ENCODE measurements around the gene RPP25L. TPM values are rescaled to one million over a fixed set of nuclear protein-coding genes. Genes with fewer than 3 reads are reported as not detected.

Gene RPP25L
- total RNA-seq, 1 experiment from 2014 or later, result 17.2 TPM

DNA sequence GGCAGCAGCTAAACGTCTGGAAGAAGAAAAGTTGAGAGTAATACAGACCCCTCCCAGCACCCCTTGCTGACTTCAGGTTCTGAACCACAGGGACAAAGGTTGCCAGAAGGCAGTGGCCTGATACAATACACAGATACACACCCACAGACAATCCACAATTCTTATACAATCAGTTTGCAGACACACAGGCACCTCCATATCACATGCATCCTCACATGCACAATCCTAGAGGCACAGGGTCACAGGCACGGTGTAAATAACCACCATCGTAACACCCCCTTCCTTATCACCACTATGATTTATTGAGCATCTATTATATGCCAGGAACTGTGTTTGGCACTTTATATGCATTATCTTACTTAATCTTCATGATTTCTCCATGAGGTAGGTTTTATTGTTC, 30.6 kb downstream of the RPP25L start:
- WGBS (ENCODE audit: extremely low coverage, insufficient read length, low lambda C conversion rate), result no CpG with 5 or more reads among the region's 3 CpGs
- H3K4me2 ChIP-seq (ENCODE audit: insufficient read depth, insufficient read length, low read length), result no peak overlapping the region
- no peak overlapping the region for H4K8ac ChIP-seq (replicated peaks; ENCODE audit: insufficient read length, low read depth, low read length)
- no peak overlapping the region for H3T11ph ChIP-seq (ENCODE audit: low read length)
- no peak overlapping the region for H2BK5ac ChIP-seq (ENCODE audit: insufficient read length, low read length)
- no peak for DNase-seq
- no peak overlapping the region for H3K4ac ChIP-seq (ENCODE audit: low read depth, low read length)
- H2BK12ac ChIP-seq (ENCODE audit: insufficient read length, low read depth, low read length), result no peak overlapping the region
- H2AK5ac ChIP-seq (ENCODE audit: insufficient read length, low read length), result no peak overlapping the region
- no peak overlapping the region for H4K91ac ChIP-seq (ENCODE audit: insufficient read length, low read depth, low read length)
- H3K14ac ChIP-seq (ENCODE audit: insufficient read depth, low read length), result no peak overlapping the region
- no peak overlapping the region for H3K9ac ChIP-seq (ENCODE audit: extremely low read depth, insufficient read length, low read length)
- TF ChIP-seq CTCF (conservative IDR thresholded peaks at IDR 0.05), result no peak
- no peak overlapping the region for H2BK20ac ChIP-seq (ENCODE audit: low read depth, low read length, poor library complexity, severe bottlenecking)
- H3K27me3 ChIP-seq (ENCODE audit: insufficient read depth, low read length), result peaks cover 42% of the 10 kb centered on the region
- no peak overlapping the region for H3K56ac ChIP-seq (ENCODE audit: insufficient read length, low read depth, low read length)
- peaks cover 97% of the 10 kb centered on the region for H3K27me3 Mint-ChIP-seq (ENCODE audit: low read depth)
- H3K4me1 ChIP-seq (ENCODE audit: insufficient read depth, low read length), result peaks cover 20% of the 10 kb centered on the region
- no peaks in the 10 kb centered on the region for H3K9me3 ChIP-seq (ENCODE audit: control insufficient read depth, low read depth, low read length)
- no peak overlapping the region for H2BK15ac ChIP-seq (ENCODE audit: low read depth, low read length)
- no peaks in the 10 kb centered on the region for H3K36me3 Mint-ChIP-seq (ENCODE audit: insufficient read depth in 1 of 3, low read depth in 3 of 3)
- H3K27ac Mint-ChIP-seq, result no peak overlapping the region
- no peak overlapping the region for H3K4me3 Mint-ChIP-seq
- peaks cover 48 to 51% of the 10 kb centered on the region in 2 experiments for H3K4me1 Mint-ChIP-seq
- no peak overlapping the region for H4K5ac ChIP-seq (ENCODE audit: insufficient read length, low read depth, low read length)
- peaks cover 3% of the 10 kb centered on the region for H4K20me1 ChIP-seq (ENCODE audit: control insufficient read depth, insufficient read depth, insufficient read length)
- no peaks in the 10 kb centered on the region for H3K79me2 ChIP-seq (ENCODE audit: insufficient read depth, low read length)
- no peak overlapping the region for H2AFZ ChIP-seq (ENCODE audit: low read length)
- H3K27ac ChIP-seq (ENCODE audit: insufficient read length, low read depth, low read length), result no peak overlapping the region
- H3K18ac ChIP-seq (ENCODE audit: insufficient read length, low read depth, low read length), result no peak overlapping the region
- peaks cover 0 to 5% of the 10 kb centered on the region in 2 experiments; a peak in 1 of 5 replicates for H3K9me3 Mint-ChIP-seq
- H3K23ac ChIP-seq (ENCODE audit: insufficient read length, low read depth, low read length), result no peak overlapping the region
- peaks cover 7% of the 10 kb centered on the region for H3K23me2 ChIP-seq (ENCODE audit: insufficient read length, low read depth, low read length, poor library complexity, severe bottlenecking)
- H2BK120ac ChIP-seq (ENCODE audit: low read depth, low read length, poor library complexity, severe bottlenecking), result no peak overlapping the region
- no peaks in the 10 kb centered on the region for H3K79me1 ChIP-seq (ENCODE audit: insufficient read depth, low read depth, low read length, poor library complexity, severe bottlenecking)
